ENCODE measurements around the gene MT1E. TPM values are rescaled to one million over a fixed set of nuclear protein-coding genes. Genes with fewer than 3 reads are reported as not detected.

The MT1E gene
- total and polyA plus RNA-seq, 11 donors, result 33.3 to 192 (median 103) TPM

DNA sequence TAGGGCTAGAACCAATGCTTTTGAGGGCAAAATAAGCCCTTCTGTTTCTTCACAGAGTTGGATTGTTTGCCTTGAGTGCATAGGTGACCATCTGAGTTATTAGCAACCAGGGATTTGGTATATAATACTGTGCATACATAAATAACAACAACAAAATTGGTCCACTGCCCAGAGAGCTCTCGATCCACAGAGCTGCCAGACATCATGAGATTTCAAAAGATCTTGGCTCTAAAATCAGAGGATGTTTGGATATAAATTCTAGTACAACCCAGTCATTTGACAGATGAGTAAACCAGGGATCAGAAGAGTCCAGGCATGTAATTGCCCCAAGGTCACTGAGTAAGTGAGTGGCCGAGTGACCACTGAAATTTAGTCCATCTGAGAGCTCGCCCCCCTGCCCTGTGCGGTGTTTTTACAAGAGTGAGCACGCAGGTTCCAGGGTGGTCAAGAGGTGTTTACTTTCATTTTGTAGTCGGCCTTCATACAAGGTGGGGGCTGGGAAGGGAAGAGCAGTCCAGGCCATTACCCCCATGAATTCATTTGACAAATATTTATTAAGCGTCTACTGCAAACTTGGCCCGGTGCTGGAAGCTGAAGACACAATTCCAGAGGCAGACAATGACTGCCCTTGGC, 19.0 kb upstream of the MT1E start:
- Histone ChIP-seq H3K27me3 (no peaks in the 10 kb centered on the region), H3K4me3 (peak overlapping the region in 2 of 12 donors; percentile 12 to 18), H3K36me3 (no peaks in the 10 kb centered on the region), H3K4me1 (peaks cover 9 to 61% (median 51%) of the 10 kb centered on the region in 12 donors), H3K27ac (peak overlapping the region; percentile 86 to 99 (median 96)), H3K9me3 (no peaks in the 10 kb centered on the region)
- ATAC-seq (no peak), DNase-seq (no peak)
- intact Hi-C loops (cut with DNase I), result loop anchor here (2.0 to 10.0 kb wide), 6 partner anchors 26 to 178 kb away; partner anchors contain the start of genes MT1X (in 6 of the 10) and MT1M (in 1 of the 10)
- no peak for TF ChIP-seq POLR2A (IDR thresholded peaks at IDR 0.05)
- TF ChIP-seq, protein P1, sequence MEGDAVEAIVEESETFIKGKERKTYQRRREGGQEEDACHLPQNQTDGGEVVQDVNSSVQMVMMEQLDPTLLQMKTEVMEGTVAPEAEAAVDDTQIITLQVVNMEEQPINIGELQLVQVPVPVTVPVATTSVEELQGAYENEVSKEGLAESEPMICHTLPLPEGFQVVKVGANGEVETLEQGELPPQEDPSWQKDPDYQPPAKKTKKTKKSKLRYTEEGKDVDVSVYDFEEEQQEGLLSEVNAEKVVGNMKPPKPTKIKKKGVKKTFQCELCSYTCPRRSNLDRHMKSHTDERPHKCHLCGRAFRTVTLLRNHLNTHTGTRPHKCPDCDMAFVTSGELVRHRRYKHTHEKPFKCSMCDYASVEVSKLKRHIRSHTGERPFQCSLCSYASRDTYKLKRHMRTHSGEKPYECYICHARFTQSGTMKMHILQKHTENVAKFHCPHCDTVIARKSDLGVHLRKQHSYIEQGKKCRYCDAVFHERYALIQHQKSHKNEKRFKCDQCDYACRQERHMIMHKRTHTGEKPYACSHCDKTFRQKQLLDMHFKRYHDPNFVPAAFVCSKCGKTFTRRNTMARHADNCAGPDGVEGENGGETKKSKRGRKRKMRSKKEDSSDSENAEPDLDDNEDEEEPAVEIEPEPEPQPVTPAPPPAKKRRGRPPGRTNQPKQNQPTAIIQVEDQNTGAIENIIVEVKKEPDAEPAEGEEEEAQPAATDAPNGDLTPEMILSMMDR (IDR thresholded peaks at IDR 0.05), result no peak
- WGBS, 4 donors, result 33 to 53% (median 37%) methylated on average over 7 to 8 of the region's 8 CpGs

GRCh38 chr16:56607109-56607618, 18.4 kb upstream of the MT1E start:
- 43 to 56% (median 51%) methylated on average over 13 to 14 of the region's 14 CpGs for WGBS, 4 donors
- H3K4me1 ChIP-seq, result peaks cover 9 to 67% (median 56%) of the 10 kb centered on the region in 12 donors

GRCh38 chr16:56607675-56608042, 17.9 kb upstream of the MT1E start:
- no peaks in the 10 kb centered on the region for H3K36me3 ChIP-seq
- H3K4me1 ChIP-seq, result peaks cover 9 to 70% (median 57%) of the 10 kb centered on the region in 12 donors
- TF ChIP-seq POLR2A (IDR thresholded peaks at IDR 0.05), result no peak
- TF ChIP-seq, protein P1 (IDR thresholded peaks at IDR 0.05), result no peak
- 64 to 84% (median 78%) methylated on average over 2 of the region's 2 CpGs for WGBS, 4 donors
- intact Hi-C loops (cut with DNase I), result loop anchor here (1.0 to 10.0 kb wide), 11 partner anchors 17 to 177 kb away; partner anchors contain the start of genes MT1X (in 8 of the 10), MT1E (in 2 of the 10), MT1A (in 1 of the 10) and MT1M (in 1 of the 10)
- H3K9me3 ChIP-seq, result no peaks in the 10 kb centered on the region
- ATAC-seq (no peak), DNase-seq (no peak)
- peak overlapping the region; percentile 86 to 99 (median 96) for H3K27ac ChIP-seq
- H3K27me3 ChIP-seq, result no peaks in the 10 kb centered on the region
- H3K4me3 ChIP-seq, result peak overlapping the region in 11 of 12 donors; percentile 59 to 87 (median 71)

More at GRCh38 chr16:56607109-56607618, 18.4 kb upstream of the MT1E start:
- peak overlapping the region; percentile 86 to 99 (median 96) for H3K27ac ChIP-seq
- no peaks in the 10 kb centered on the region for H3K27me3 ChIP-seq
- no peak for TF ChIP-seq POLR2A (IDR thresholded peaks at IDR 0.05)
- TF ChIP-seq, protein P1 (IDR thresholded peaks at IDR 0.05), result no peak
- H3K9me3 ChIP-seq, result no peaks in the 10 kb centered on the region
- peak; percentile 67 to 91 (median 75) for DNase-seq
- intact Hi-C loops (cut with DNase I), result loop anchor here (2.0 to 10.0 kb wide), 6 partner anchors 26 to 178 kb away; partner anchors contain the start of genes MT1X (in 6 of the 10) and MT1M (in 1 of the 10)
- peak overlapping the region in 2 of 12 donors; percentile 18 to 71 for H3K4me3 ChIP-seq
- peak; percentile 27 to 56 (median 31) for ATAC-seq
- no peaks in the 10 kb centered on the region for H3K36me3 ChIP-seq
